HEK293 (cell line): ENCODE results near the gene CD40.

ENCODE experiments used
- MEIS1 ChIP-seq: sonication (generic); formaldehyde crosslinking; IDR thresholded peaks from 2 replicates; pipeline ENCODE4 v1.8.1; 2022; ENCODE audit warnings: missing genetic modification reagents, mild to moderate bottlenecking, borderline replicate concordance
- SETDB1 ChIP-seq: IDR thresholded peaks from one replicate; pipeline ENCODE4 v1.6.1; 2017; ENCODE audit warnings: mild to moderate bottlenecking, low read length, moderate library complexity, mixed read lengths; ENCODE audit not compliant: insufficient read length
- ZFP3 ChIP-seq: fragments of 450-650 bp; formaldehyde crosslinking; IDR thresholded peaks from 2 replicates; pipeline ENCODE4 v1.5.1; 2016; ENCODE audit warnings: low read depth, missing biosample characterization, missing genetic modification characterization
- ZNF121 ChIP-seq: fragments of 450-650 bp; formaldehyde crosslinking; IDR thresholded peaks from 2 replicates; pipeline ENCODE4 v1.5.1; 2016; ENCODE audit warnings: missing biosample characterization, missing genetic modification characterization
- ZNF133 ChIP-seq: fragments of 450-650 bp; formaldehyde crosslinking; IDR thresholded peaks from 2 replicates; pipeline ENCODE4 v1.5.1; 2016; ENCODE audit warnings: missing biosample characterization, missing genetic modification characterization
- ZNF76 ChIP-seq: fragments of 450-650 bp; formaldehyde crosslinking; IDR thresholded peaks from 2 replicates; pipeline ENCODE4; 2016; ENCODE audit warnings: low read depth, missing biosample characterization, missing genetic modification characterization, borderline replicate concordance
- ZNF785 ChIP-seq: fragments of 450-650 bp; formaldehyde crosslinking; IDR thresholded peaks from 2 replicates; pipeline ENCODE4 v1.5.1; 2016; ENCODE audit warnings: missing biosample characterization, missing genetic modification characterization
- ZNF837 ChIP-seq: fragments of 450-650 bp; formaldehyde crosslinking; IDR thresholded peaks from 2 replicates; pipeline ENCODE4 v1.5.1; 2016; ENCODE audit warnings: missing biosample characterization, missing genetic modification characterization
- TF ChIP-seq, protein P1 (sequence below): fragments of 450-650 bp; formaldehyde crosslinking; IDR thresholded peaks from 2 replicates; pipeline ENCODE4 v1.5.1; 2017; ENCODE audit warnings: missing biosample characterization, missing genetic modification characterization
- TF ChIP-seq, protein P2 (sequence below): fragments of 450-650 bp; formaldehyde crosslinking; IDR thresholded peaks from 2 replicates; pipeline ENCODE4 v1.5.1; 2016; ENCODE audit warnings: missing biosample characterization, missing genetic modification characterization
- TF ChIP-seq, protein P3 (sequence below): fragments of 450-650 bp; formaldehyde crosslinking; IDR thresholded peaks from 2 replicates; pipeline ENCODE4 v1.5.1; 2016; ENCODE audit warnings: missing biosample characterization, missing genetic modification characterization
- TF ChIP-seq, protein P4 (sequence below): fragments of 450-650 bp; formaldehyde crosslinking; IDR thresholded peaks from 2 replicates; pipeline ENCODE4 v1.5.1; 2016; ENCODE audit warnings: missing biosample characterization, missing genetic modification characterization
- TF ChIP-seq, protein P5 (sequence below): IDR thresholded peaks from 2 replicates; pipeline ENCODE4 v1.6.1; 2011; ENCODE audit warnings: mild to moderate bottlenecking, low read depth, low read length, borderline replicate concordance
- TF ChIP-seq, protein P6 (sequence below): fragments of 450-650 bp; IDR thresholded peaks from 2 replicates; pipeline ENCODE4 v1.5.1; 2018; ENCODE audit warnings: missing biosample characterization, mild to moderate bottlenecking, missing genetic modification characterization

DNA sequence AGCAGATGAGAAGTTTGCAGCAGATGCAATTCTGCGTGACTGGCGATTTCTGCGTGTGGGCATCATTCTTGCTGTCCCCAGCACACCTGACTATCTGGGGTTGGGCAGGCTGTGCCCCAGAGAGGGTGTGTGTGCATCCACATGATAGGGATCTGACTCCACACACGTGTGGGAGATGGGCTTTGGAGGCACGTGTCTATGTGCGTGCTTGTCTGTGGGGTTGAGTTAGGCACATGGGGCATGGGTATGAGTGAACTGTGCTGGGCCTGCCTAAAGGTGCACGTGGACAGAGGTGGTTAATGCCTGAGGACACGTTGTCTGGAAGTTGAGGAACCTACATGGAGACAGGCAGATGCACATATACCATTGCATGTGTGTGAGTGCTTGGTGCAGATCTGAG, 50.3 kb downstream of the CD40 start:
- no peak for TF ChIP-seq ZNF785 (tag by site-specific recombination)
- no peak for TF ChIP-seq ZNF76 (tag by site-specific recombination)
- TF ChIP-seq, protein P1, sequence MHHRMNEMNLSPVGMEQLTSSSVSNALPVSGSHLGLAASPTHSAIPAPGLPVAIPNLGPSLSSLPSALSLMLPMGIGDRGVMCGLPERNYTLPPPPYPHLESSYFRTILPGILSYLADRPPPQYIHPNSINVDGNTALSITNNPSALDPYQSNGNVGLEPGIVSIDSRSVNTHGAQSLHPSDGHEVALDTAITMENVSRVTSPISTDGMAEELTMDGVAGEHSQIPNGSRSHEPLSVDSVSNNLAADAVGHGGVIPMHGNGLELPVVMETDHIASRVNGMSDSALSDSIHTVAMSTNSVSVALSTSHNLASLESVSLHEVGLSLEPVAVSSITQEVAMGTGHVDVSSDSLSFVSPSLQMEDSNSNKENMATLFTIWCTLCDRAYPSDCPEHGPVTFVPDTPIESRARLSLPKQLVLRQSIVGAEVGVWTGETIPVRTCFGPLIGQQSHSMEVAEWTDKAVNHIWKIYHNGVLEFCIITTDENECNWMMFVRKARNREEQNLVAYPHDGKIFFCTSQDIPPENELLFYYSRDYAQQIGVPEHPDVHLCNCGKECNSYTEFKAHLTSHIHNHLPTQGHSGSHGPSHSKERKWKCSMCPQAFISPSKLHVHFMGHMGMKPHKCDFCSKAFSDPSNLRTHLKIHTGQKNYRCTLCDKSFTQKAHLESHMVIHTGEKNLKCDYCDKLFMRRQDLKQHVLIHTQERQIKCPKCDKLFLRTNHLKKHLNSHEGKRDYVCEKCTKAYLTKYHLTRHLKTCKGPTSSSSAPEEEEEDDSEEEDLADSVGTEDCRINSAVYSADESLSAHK (tag by site-specific recombination) = no peak
- TF ChIP-seq ZNF133 = no peak
- TF ChIP-seq, protein P2, sequence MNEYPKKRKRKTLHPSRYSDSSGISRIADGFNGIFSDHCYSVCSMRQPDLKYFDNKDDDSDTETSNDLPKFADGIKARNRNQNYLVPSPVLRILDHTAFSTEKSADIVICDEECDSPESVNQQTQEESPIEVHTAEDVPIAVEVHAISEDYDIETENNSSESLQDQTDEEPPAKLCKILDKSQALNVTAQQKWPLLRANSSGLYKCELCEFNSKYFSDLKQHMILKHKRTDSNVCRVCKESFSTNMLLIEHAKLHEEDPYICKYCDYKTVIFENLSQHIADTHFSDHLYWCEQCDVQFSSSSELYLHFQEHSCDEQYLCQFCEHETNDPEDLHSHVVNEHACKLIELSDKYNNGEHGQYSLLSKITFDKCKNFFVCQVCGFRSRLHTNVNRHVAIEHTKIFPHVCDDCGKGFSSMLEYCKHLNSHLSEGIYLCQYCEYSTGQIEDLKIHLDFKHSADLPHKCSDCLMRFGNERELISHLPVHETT (tag by site-specific recombination) = no peak
- TF ChIP-seq, protein P3, sequence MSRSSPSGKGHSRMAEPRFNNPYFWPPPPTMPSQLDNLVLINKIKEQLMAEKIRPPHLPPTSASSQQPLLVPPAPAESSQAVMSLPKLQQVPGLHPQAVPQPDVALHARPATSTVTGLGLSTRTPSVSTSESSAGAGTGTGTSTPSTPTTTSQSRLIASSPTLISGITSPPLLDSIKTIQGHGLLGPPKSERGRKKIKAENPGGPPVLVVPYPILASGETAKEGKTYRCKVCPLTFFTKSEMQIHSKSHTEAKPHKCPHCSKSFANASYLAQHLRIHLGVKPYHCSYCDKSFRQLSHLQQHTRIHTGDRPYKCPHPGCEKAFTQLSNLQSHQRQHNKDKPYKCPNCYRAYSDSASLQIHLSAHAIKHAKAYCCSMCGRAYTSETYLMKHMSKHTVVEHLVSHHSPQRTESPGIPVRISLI (tag by site-specific recombination) = no peak
- TF ChIP-seq, protein P4, sequence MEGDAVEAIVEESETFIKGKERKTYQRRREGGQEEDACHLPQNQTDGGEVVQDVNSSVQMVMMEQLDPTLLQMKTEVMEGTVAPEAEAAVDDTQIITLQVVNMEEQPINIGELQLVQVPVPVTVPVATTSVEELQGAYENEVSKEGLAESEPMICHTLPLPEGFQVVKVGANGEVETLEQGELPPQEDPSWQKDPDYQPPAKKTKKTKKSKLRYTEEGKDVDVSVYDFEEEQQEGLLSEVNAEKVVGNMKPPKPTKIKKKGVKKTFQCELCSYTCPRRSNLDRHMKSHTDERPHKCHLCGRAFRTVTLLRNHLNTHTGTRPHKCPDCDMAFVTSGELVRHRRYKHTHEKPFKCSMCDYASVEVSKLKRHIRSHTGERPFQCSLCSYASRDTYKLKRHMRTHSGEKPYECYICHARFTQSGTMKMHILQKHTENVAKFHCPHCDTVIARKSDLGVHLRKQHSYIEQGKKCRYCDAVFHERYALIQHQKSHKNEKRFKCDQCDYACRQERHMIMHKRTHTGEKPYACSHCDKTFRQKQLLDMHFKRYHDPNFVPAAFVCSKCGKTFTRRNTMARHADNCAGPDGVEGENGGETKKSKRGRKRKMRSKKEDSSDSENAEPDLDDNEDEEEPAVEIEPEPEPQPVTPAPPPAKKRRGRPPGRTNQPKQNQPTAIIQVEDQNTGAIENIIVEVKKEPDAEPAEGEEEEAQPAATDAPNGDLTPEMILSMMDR (tag by site-specific recombination) = no peak
- TF ChIP-seq ZFP3 (tag by site-specific recombination) = no peak
- TF ChIP-seq, protein P5, sequence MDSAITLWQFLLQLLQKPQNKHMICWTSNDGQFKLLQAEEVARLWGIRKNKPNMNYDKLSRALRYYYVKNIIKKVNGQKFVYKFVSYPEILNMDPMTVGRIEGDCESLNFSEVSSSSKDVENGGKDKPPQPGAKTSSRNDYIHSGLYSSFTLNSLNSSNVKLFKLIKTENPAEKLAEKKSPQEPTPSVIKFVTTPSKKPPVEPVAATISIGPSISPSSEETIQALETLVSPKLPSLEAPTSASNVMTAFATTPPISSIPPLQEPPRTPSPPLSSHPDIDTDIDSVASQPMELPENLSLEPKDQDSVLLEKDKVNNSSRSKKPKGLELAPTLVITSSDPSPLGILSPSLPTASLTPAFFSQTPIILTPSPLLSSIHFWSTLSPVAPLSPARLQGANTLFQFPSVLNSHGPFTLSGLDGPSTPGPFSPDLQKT = no peak
- TF ChIP-seq ZNF121 (tag by site-specific recombination) = no peak
- TF ChIP-seq ZNF837 (tag by site-specific recombination) = no peak
- TF ChIP-seq MEIS1 (CRISPR knock-in tag) = no peak
- no peak for TF ChIP-seq SETDB1
- TF ChIP-seq, protein P6, sequence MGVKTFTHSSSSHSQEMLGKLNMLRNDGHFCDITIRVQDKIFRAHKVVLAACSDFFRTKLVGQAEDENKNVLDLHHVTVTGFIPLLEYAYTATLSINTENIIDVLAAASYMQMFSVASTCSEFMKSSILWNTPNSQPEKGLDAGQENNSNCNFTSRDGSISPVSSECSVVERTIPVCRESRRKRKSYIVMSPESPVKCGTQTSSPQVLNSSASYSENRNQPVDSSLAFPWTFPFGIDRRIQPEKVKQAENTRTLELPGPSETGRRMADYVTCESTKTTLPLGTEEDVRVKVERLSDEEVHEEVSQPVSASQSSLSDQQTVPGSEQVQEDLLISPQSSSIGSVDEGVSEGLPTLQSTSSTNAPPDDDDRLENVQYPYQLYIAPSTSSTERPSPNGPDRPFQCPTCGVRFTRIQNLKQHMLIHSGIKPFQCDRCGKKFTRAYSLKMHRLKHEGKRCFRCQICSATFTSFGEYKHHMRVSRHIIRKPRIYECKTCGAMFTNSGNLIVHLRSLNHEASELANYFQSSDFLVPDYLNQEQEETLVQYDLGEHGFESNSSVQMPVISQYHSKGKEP = no peak
